HuH-7 (cell line): Measurements from ENCODE around the gene DISP3.

Experiments
- DNase-seq: peaks from one replicate; pipeline ENCODE4 v3.0.0; 2011; ENCODE audit warnings: low spot score

Gene DISP3

DNA sequence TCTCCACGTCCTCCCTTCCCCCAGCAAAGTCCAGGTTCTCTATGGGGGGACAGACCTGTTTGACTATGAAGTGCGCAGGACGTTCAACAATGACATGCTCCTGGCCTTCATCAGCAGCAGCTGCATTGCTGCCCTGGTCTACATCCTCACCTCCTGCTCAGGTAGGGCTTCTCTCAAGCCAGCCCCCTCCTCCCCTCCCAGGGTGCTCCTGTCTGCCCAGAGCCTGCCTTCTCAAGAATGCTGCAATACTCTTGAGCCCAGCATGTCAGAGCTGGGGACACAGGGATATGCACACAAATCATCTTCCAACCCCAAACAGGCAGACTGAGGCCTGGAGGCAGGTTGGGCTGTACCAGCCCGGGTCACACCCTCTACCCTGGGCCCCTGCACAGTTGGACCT, 35.4 kb downstream of the DISP3 start:
- DNase-seq: no peak

DNA sequence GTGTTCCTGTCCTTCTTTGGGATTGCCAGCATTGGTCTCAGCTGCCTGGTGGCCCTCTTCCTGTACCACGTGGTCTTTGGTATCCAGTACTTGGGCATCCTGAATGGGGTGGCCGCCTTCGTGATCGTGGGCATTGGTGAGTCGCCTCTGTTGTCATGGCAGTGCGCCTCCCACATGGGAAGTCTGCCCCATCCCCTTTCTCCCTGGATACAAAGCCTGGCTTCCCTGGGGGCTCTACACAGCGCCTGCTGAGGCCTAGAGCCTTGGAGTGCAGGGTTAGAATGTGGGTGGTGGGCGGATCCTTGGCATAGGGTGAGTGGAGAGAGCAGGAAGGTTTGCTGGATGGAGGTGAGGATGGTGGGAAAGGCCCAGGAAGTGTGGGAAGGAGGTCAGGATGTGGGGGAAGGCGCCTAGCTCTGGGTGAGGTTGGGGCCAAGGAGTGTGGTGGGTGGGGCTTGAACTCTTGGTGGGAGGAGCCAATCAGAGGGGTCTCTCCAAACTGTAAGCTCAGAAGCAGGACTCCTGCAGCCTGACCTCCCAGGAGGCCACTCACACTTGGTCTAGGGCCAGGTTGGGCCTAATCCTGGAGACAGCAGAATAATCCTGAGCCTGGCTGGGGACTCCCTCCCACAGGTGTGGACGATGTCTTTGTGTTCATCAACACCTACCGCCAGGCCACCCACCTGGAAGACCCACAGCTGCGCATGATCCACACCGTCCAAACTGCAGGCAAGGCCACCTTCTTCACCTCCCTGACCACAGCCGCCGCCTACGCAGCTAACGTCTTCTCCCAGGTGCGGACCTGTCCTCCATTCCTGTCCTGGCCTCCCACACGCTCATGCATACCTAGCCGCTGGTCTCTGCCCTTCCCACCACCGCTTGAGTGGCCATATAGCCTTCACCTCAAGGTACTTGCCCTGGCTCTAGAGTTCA, 36.7 kb downstream of the DISP3 start:
- no peak for DNase-seq

DNA sequence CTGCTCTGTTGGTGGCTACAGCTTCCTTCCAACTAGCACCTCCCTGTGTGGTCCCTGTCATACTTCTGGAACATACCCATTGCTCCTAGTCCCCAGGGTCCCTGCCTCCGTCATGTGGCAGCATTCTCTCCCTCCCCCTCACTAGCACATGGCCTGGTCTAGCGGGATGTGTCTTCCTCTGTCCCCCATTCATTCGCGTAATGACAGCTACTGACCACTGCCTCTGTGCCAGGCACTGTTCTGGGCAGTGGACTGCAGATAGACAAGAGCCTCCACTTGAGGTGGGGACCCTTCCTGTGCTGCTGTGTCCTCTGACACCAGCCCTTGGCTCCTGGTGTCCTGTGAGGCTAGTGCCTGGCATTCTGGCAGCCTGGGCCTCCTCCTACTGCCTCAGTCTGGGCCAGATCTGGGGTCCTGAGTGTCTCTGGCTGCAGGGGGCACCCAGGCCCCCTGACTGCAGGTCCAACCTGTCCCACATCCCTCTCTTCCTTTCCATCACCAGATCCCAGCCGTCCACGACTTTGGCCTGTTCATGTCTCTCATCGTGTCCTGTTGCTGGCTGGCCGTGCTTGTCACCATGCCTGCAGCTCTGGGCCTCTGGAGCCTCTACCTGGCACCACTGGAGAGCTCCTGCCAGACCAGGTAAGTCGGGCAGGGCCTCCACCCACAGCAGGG, 38.1 kb downstream of the DISP3 start:
- DNase-seq: no peak

DNA sequence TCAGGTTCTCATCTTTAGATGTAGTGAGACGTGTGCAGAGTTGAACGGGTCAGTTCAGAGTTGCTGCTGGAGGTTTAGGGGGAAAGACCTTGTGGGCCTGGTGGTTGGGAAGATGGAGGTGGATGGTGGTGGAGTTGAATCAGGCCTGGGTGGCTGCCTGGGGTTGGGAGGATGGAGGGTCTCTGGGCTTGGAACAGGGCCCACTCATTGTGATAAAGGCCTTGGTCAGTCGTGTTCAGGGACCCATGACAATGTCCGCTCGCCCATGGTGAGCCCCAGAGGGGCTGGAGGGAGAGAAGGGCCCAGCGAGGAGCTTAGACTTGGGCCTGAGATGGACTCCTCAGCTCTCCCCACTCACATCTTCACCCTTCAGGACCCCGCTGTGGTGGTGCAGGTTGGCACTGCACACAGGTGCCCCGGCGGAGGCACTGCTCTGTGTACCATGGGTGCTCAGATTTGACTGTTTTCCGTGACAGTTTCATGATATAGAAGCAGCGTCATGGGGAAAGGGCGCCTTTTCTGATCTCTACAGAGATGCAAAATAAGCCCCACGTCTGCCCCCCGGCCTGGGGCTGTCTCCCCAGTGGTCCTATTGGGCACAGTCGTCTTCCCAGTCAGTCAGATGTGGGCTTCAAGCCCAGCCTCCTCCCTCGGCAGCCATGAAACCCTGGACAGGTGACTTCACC, 39.2 kb downstream of the DISP3 start:
- no peak for DNase-seq

- DNase-seq: no peak
Observed at GRCh38 chr1:11518791-11519628, 40.1 kb downstream of the DISP3 start.

DNA sequence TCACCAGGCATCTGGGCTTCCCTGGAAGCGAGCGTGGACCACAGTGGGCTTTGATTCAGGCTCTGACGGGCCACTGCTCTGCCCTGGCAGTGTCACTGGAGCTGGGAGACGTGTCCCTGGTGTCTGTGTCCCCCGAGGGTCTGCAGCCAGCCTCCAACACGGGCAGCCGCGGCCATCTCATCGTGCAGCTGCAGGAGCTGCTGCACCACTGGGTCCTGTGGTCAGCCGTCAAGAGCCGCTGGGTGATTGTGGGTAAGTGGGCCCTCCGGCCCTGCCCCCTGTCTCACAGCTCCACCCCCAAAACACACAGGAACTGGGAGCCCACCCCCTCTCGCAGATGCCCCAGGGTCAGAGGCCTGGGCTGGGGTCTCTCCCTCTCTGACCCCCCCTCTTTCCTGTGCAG, 40.7 kb downstream of the DISP3 start:
- no peak for DNase-seq

- no peak for DNase-seq
Observed at GRCh38 chr1:11520531-11521233, 41.7 kb downstream of the DISP3 start.

DNA sequence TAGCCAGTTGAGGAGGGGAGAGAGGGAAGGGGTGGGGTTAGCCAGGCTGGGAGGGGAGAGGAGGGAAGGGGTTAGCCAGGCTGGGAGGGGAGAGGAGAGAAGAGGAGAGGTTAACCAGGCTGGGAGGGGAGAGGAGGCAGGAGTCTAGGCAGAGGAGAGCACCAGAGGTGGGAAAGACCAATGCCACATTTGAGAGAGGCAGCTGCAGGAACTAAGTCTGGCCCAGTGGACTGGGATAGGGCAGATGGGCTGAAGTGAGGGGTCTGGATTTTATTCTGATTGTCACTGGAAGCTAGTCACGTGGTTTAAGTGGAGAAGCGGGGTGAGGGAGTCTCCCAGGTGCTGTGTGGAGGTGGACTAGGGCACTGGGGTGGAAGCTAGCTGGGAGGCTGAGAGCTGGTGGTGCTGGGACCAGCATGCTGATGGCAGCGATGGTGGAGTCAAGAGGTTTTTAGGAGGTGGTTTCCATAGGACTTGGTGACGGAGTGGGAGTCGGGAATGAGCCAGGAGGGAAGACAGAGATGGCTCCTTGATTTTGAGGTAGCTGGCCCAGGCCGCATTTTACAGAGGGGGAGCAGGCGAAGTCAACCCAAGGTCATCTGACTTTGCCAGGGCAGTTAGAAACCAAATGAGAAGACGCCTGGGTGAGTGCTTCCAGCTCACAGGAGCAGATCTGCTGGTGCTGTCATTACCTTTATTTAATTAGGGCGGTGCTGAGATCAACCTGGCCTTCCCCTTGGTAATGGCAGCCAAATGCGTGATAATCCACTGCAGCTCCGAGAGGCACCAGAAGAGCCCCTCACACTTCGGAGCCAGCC, 42.8 kb downstream of the DISP3 start:
- DNase-seq: no peak

DNA sequence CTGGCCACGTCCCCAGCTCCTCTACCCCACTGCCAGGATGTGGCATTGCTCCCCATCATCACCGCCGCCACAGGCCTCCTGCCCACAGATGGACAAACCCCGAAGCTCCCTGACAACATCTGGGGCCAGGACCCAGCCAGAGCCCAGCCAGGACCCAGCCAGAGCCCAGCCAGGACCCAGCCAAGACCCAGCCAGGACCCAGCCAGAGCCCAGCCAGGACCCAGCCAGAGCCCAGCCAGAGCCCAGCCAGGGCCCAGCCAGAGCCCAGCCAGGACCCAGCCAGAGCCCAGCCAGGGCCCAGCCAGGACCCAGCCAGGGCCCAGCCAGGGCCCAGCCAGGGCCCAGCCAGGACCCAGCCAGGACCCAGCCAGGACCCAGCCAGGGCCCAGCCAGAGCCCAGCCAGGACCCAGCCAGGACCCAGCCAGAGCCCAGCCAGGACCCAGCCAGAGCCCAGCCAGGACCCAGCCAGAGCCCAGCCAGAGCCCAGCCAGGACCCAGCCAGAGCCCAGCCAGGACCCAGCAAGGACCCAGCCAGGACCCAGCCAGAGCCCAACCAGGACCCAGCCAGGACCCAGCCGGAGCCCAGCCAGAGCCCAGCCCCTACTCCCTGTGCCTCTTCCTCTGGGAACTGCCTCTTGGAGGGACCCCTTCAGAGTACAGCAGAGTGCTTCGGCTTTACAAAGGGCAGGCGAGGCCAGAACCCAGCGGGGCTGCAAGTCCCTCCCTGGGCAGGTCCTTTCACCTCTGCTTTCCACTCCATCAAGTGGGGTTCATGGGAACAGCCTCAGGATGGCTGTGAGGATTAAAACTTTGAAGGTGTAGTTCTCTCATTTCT, 43.7 kb downstream of the DISP3 start:
- DNase-seq: no peak

DNA sequence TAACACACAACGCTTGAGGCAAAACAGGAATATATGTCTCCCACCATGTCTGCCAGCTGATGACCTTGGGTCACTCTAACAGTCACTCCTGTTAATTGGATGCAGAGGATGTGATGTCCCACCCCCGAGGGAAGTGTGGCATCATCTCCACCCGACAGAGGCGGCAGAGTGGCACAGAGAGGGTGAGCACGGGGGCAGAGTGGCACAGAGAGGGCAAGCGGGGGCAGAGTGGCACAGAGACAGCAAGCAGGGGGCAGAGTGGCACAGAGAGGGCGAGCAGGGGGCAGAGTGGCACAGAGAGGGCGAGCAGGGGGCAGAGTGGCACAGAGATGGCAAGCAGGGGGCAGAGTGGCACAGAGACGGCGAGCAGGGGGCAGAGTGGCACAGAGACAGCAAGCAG, 44.3 kb downstream of the DISP3 start:
- DNase-seq: no peak

GRCh38 chr1:11523746-11524464, 45.0 kb downstream of the DISP3 start:
- no peak for DNase-seq

- no peak for DNase-seq
Observed at GRCh38 chr1:11524465-11525150, 45.7 kb downstream of the DISP3 start.

GRCh38 chr1:11525151-11525505, 46.2 kb downstream of the DISP3 start:
- no peak for DNase-seq

GRCh38 chr1:11525516-11525915, 46.6 kb downstream of the DISP3 start:
- DNase-seq: no peak

- no peak for DNase-seq
Observed at GRCh38 chr1:11526071-11526895, 47.3 kb downstream of the DISP3 start.

DNA sequence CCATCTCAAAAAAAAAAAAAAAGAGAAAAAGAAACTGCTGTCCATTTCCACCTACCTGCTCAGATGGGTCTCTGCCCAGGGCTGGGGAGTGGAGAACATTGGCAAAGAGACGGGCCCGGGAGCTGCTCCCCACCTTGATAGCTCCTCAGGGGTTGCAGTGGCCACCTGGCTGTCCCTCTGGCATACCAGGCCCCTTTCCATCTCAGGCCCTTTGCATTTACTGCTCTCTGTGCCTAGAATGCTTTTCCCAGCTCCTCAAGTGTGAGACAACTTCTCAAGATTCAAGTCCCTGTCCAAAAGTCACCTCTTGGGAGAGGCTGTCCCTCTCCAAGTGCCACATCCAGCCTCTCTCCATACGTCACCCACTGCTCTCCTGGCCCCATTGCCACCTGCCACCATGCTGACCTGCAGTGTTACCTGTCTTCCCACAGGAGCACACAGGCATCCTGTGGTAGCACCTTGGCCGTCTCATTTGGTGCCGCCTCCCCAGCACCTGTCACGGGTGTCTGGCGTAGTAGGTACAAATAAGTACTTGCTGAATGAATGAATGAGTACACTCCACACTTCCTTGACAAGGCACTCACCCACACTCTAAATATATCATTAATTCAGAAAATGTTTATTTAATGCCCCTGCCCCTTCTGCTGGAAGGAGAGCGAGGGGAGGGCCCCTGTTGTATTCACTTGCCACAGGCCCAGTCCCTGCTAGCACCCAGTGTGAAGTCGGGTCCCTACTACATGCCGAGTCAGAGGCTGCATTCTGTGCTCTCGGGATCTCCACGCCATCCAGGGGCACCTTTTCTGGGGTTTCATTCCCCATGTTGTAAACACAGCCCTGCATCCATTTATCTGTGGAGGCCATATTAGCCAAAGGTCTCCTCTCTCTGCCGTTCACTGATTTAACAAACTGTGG, 48.8 kb downstream of the DISP3 start:
- no peak for DNase-seq
